Gastroesophageal sphincter (tissue), 4 donors: ENCODE measurements around the gene GSTO2. TPM values are rescaled to one million over a fixed set of nuclear protein-coding genes. Genes with fewer than 3 reads are reported as not detected.

Experiments used
- ATAC-seq: fragments of 150-250 bp; one replicate; pipeline ENCODE4 v1.9.1; 2016; ENCODE audit warnings: mild to moderate bottlenecking, moderate library complexity
- H3K27ac ChIP-seq, 4 donors: fragments of 200-600 bp; sonication (generic) in 3 of 4; 1 replicate in 3 of 4; 2 replicates in 1 of 4; pipeline ENCODE4 v1.5.1; 2016 to 2019
- H3K27me3 ChIP-seq: fragments of 200-600 bp; sonication (generic); one replicate; pipeline ENCODE4 v1.5.1; 2019
- H3K36me3 ChIP-seq, 2 donors: fragments of 200-600 bp; sonication (generic); one replicate each; pipeline ENCODE4 v1.5.1; 2019; ENCODE audit warnings: control low read depth in 1 of 2
- H3K4me1 ChIP-seq, 3 donors: fragments of 200-600 bp; sonication (generic); 1 replicate in 2 of 3; 2 replicates in 1 of 3; pipeline ENCODE4 v1.5.1; 2016 to 2019; ENCODE audit warnings: control low read depth in 2 of 3
- H3K4me3 ChIP-seq, 2 donors: fragments of 200-600 bp; sonication (generic); one replicate each; pipeline ENCODE4 v1.5.1; 2019; ENCODE audit warnings: mild to moderate bottlenecking in 1 of 2, moderate library complexity in 1 of 2
- H3K9me3 ChIP-seq, 3 donors: fragments of 200-600 bp; sonication (generic); one replicate each; pipeline ENCODE4 v1.5.1; 2017 to 2019; ENCODE audit warnings: control low read depth in 2 of 3
- EP300 ChIP-seq: sonication (generic); formaldehyde crosslinking; IDR thresholded peaks from one replicate; pipeline ENCODE4 v1.6.1; 2017; ENCODE audit warnings: antibody characterized with exemption, mild to moderate bottlenecking
- POLR2A ChIP-seq, 2 donors: fragments of 450-650 bp; IDR thresholded peaks; one replicate each; pipeline ENCODE4 v1.6.1; 2017; ENCODE audit warnings: antibody characterized with exemption in 2 of 2, mild to moderate bottlenecking in 2 of 2, moderate library complexity in 1 of 2
- POLR2AphosphoS5 ChIP-seq: sonication (generic); formaldehyde crosslinking; IDR thresholded peaks from one replicate; pipeline ENCODE4 v1.6.1; 2017; ENCODE audit warnings: antibody characterized with exemption
- WGBS, 2 donors: methylation state at CpG; one replicate each; pipeline ENCODE4 v1.1.5; 2018; ENCODE audit warnings: low coverage in 1 of 2; 5-methylcytosine and 5-hydroxymethylcytosine counted together
- total RNA-seq, 4 donors: library from RNA; depleted of rRNA; stranded (reverse); fragments of >200 nt; gene quantifications; one replicate each; pipeline ENCODE4 v1.1.0, GENCODE V29; 2016
- TF ChIP-seq, protein P1 (sequence below), 4 experiments: fragments of 200-600 bp in 2 of 4; fragments of 450-650 bp in 2 of 4; sonication (generic) in 1 of 4; IDR thresholded peaks; one replicate each; pipeline ENCODE4 v1.5.1; 2017 to 2019; ENCODE audit warnings: antibody characterized with exemption in 4 of 4, mild to moderate bottlenecking in 2 of 4, moderate library complexity in 2 of 4

The GSTO2 gene
- total RNA-seq, 4 donors from 2014 or later, result 0.15 to 1.3 (median 0.21) TPM

GRCh38 chr10:104299031-104299904, 30.3 kb downstream of the GSTO2 start:
- Histone ChIP-seq H3K27me3 (no peaks in the 10 kb centered on the region), H3K4me3 (no peak overlapping the region), H3K36me3 (no peaks in the 10 kb centered on the region), H3K9me3 (no peaks in the 10 kb centered on the region), H3K27ac (peak overlapping the region; percentile 89 to 98 (median 92)), H3K4me1 (peaks cover 3 to 79% (median 28%) of the 10 kb centered on the region in 3 donors)
- ATAC-seq, result no peak
- TF ChIP-seq, protein P1, sequence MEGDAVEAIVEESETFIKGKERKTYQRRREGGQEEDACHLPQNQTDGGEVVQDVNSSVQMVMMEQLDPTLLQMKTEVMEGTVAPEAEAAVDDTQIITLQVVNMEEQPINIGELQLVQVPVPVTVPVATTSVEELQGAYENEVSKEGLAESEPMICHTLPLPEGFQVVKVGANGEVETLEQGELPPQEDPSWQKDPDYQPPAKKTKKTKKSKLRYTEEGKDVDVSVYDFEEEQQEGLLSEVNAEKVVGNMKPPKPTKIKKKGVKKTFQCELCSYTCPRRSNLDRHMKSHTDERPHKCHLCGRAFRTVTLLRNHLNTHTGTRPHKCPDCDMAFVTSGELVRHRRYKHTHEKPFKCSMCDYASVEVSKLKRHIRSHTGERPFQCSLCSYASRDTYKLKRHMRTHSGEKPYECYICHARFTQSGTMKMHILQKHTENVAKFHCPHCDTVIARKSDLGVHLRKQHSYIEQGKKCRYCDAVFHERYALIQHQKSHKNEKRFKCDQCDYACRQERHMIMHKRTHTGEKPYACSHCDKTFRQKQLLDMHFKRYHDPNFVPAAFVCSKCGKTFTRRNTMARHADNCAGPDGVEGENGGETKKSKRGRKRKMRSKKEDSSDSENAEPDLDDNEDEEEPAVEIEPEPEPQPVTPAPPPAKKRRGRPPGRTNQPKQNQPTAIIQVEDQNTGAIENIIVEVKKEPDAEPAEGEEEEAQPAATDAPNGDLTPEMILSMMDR (IDR thresholded peaks at IDR 0.05), result no peak
- 43 to 51% methylated on average over 6 to 13 of the region's 13 CpGs for WGBS, 2 donors

GRCh38 chr10:104300002-104300735, 31.2 kb downstream of the GSTO2 start:
- Histone ChIP-seq H3K4me1 (peaks cover 7 to 82% (median 31%) of the 10 kb centered on the region in 3 donors), H3K4me3 (no peak overlapping the region), H3K27me3 (no peaks in the 10 kb centered on the region), H3K27ac (peak overlapping the region; percentile 89 to 98 (median 92)), H3K36me3 (no peaks in the 10 kb centered on the region), H3K9me3 (no peaks in the 10 kb centered on the region)
- ATAC-seq, result peak; percentile 84
- TF ChIP-seq, protein P1 (IDR thresholded peaks at IDR 0.05), result no peak
- TF ChIP-seq POLR2A (IDR thresholded peaks at IDR 0.05) (no peak), EP300 (peak; percentile 96), POLR2AphosphoS5 (peak; percentile 85)
- 12 to 31% methylated on average over 9 to 10 of the region's 12 CpGs for WGBS, 2 donors

DNA sequence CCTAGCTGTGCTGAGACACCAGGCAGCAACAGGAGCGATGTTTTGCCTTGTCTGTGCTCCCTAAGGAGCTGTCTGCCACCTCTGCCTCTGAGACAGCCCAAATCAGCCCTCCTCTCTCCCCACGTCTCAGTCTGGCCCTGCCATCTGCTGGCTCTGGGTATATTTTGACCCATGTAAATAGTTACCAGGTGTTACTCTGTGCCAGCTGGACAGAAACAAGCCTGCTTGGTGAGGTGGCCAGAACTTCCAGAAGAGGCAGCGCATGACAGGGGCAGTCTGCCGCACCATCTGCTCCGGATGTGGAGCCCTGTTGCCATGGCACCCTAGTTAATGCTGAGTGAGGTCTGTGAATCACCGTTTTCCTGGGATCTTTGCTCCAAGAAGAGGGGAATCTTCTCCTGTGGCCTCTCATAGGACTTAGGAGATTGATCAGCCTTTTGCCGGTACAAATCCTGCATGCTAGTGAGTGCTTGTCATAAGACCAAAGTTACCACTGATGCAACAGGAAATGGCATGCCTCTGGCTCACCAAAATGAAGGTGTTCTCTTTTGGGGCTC, 31.8 kb downstream of the GSTO2 start:
- no peaks in the 10 kb centered on the region for H3K27me3 ChIP-seq
- no peak overlapping the region for H3K4me3 ChIP-seq
- peak; percentile 75 for ATAC-seq
- H3K4me1 ChIP-seq, result peaks cover 10 to 85% (median 38%) of the 10 kb centered on the region in 3 donors
- TF ChIP-seq EP300, result no peak
- TF ChIP-seq, protein P1 (IDR thresholded peaks at IDR 0.05), result peak in 2 of 4 experiments; percentile 15 to 32
- no peak for TF ChIP-seq POLR2A (IDR thresholded peaks at IDR 0.05)
- peak; percentile 86 for TF ChIP-seq POLR2AphosphoS5
- H3K9me3 ChIP-seq, result no peaks in the 10 kb centered on the region
- no peaks in the 10 kb centered on the region for H3K36me3 ChIP-seq
- peak overlapping the region; percentile 89 to 98 (median 92) for H3K27ac ChIP-seq
- 15 to 19% methylated on average over 2 to 6 of the region's 7 CpGs for WGBS, 2 donors

DNA sequence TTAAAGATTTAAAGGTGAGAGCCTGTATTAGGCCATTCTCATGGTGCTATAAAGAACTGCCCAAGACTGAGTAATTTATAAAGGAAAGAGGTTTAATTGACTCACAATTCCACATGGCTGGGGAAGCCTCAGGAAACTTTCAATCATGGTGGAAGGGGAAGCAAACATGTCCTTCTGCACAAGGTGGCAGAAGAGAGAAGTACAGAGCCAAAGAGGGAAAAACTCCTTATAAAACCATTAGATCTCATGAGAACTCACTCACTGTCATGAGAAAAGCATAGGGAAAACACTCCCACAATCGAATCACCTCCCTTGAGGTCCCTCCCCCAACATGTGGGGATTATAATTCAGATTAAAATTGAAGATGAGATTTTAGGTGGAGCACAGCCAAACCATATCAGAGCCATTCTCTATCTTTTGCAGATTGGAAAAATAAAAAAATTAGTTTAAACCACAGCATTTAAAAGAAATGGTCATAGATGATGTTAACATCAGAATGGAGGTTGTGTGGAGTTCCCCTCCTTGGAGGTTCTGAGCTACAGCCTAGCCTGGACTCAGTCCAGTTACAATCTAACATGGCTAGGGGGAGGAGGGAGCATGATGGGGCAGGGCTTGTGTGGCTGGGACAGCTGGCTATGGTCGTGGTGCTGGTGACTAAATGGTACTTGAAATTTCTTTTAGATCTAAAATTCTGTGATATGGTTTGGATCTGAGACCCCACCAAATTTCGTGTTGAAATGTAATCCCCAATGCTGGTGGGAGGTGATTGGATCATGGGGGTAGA, 33.1 kb downstream of the GSTO2 start:
- H3K9me3 ChIP-seq, result no peaks in the 10 kb centered on the region
- no peaks in the 10 kb centered on the region for H3K36me3 ChIP-seq
- no peak overlapping the region for H3K4me3 ChIP-seq
- H3K27ac ChIP-seq, result peak overlapping the region in 3 of 4 donors; percentile 89 to 98 (median 95)
- H3K4me1 ChIP-seq, result peaks cover 10 to 95% (median 38%) of the 10 kb centered on the region in 3 donors
- ATAC-seq, result no peak
- 50 to 72% methylated on average over 1 to 3 of the region's 3 CpGs for WGBS, 2 donors
- TF ChIP-seq POLR2AphosphoS5, result no peak
- no peak for TF ChIP-seq EP300
- TF ChIP-seq POLR2A (IDR thresholded peaks at IDR 0.05), result no peak
- TF ChIP-seq, protein P1 (IDR thresholded peaks at IDR 0.05), result no peak
- no peaks in the 10 kb centered on the region for H3K27me3 ChIP-seq
